Thyroid gland (tissue), 4 donors: Measurements from ENCODE around the gene GLYR1. TPM values are rescaled to one million over a fixed set of nuclear protein-coding genes. Genes with fewer than 3 reads are reported as not detected.

ENCODE experiments used
- DNase-seq, 2 donors: peaks; one replicate each; pipeline ENCODE4 v3.0.0-alpha.2; 2019
- H3K27ac ChIP-seq, 3 donors: fragments of 200-600 bp; sonication (generic); 1 replicate in 2 of 3; 2 replicates in 1 of 3; pipeline ENCODE4 v1.5.1; 2016 to 2019; ENCODE audit warnings: mild to moderate bottlenecking in 1 of 3, moderate library complexity in 1 of 3
- H3K27me3 ChIP-seq: fragments of 200-600 bp; sonication (generic); one replicate; pipeline ENCODE4 v1.5.1; 2019
- H3K36me3 ChIP-seq, 2 donors: fragments of 200-600 bp; sonication (generic); one replicate each; pipeline ENCODE4 v1.5.1; 2016 to 2019
- H3K4me1 ChIP-seq, 2 donors: fragments of 200-600 bp; sonication (generic); one replicate each; pipeline ENCODE4 v1.5.1; 2017 to 2019
- H3K4me3 ChIP-seq, 3 donors: fragments of 200-600 bp; sonication (generic); replicated peaks in 1 of 3; 1 replicate in 2 of 3; 2 replicates in 1 of 3; pipeline ENCODE4 v1.5.1; 2016; ENCODE audit warnings: mild to moderate bottlenecking in 1 of 3
- H3K9me3 ChIP-seq: fragments of 200-600 bp; sonication (generic); one replicate; pipeline ENCODE4 v1.5.1; 2017
- CTCF ChIP-seq, 6 experiments: fragments of 200-600 bp in 3 of 6; fragments of 450-650 bp in 3 of 6; sonication (generic) in 3 of 6; IDR thresholded peaks; one replicate each; pipeline ENCODE4 v1.5.1; 2016 to 2019; ENCODE audit warnings: antibody characterized with exemption in 6 of 6, mild to moderate bottlenecking in 2 of 6, inconsistent platforms in 1 of 6, moderate library complexity in 1 of 6
- POLR2A ChIP-seq, 2 donors: fragments of 450-650 bp; IDR thresholded peaks; one replicate each; pipeline ENCODE4 v1.6.1; 2017; ENCODE audit warnings: antibody characterized with exemption in 2 of 2, mild to moderate bottlenecking in 2 of 2, moderate library complexity in 1 of 2
- WGBS, 2 donors: methylation state at CpG; one replicate each; pipeline ENCODE4 v1.1.5; 2017; 5-methylcytosine and 5-hydroxymethylcytosine counted together
- intact Hi-C: fragments of 100-400 bp; cut with DNase I; formaldehyde crosslinking; loops from one replicate; pipeline ENCODE4 v1.15.1; 2023
- total RNA-seq, 4 donors: library from RNA; depleted of rRNA; stranded (reverse); fragments of >200 nt; gene quantifications; one replicate each; pipeline ENCODE4 v1.2.3, GENCODE V29; 2016

GLYR1 gene
- total RNA-seq, 4 donors from 2014 or later = 43.1 to 89.2 (median 75.5) TPM

DNA sequence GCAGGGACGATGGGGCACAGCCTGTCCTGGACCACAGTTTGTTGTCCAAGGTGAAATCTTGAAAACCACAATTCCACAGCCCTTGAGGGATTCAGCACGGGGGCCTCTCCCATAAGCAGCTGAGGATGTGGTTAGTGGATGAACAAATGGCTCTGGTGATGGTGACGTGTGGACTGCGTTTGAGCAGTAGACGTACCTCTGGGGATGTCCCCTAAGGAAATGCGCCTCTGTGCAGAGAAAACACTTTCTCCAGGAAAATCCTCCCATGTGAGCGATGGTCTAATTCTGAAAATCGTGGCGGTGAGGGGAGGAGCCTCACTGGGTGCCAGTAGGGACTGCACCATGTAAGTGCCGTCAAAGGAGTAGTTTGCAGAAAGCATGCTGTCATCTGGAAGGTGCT is 56.2 kb downstream of the GLYR1 start:
- 76 to 80% methylated on average over 10 of the region's 10 CpGs for WGBS, 2 donors
- DNase-seq = no peak
- intact Hi-C loops = no loop called here
- Histone ChIP-seq H3K36me3 (no peaks in the 10 kb centered on the region), H3K27ac (no peak overlapping the region), H3K9me3 (no peaks in the 10 kb centered on the region), H3K27me3 (no peaks in the 10 kb centered on the region), H3K4me3 (no peak overlapping the region), H3K4me1 (no peaks in the 10 kb centered on the region)
- TF ChIP-seq POLR2A (IDR thresholded peaks at IDR 0.05) = no peak
- no peak for TF ChIP-seq CTCF (IDR thresholded peaks at IDR 0.05)

GRCh38 chr16:4790261-4790660 is 56.8 kb downstream of the GLYR1 start:
- DNase-seq = no peak
- 69 to 77% methylated on average over 9 to 10 of the region's 10 CpGs for WGBS, 2 donors

DNA sequence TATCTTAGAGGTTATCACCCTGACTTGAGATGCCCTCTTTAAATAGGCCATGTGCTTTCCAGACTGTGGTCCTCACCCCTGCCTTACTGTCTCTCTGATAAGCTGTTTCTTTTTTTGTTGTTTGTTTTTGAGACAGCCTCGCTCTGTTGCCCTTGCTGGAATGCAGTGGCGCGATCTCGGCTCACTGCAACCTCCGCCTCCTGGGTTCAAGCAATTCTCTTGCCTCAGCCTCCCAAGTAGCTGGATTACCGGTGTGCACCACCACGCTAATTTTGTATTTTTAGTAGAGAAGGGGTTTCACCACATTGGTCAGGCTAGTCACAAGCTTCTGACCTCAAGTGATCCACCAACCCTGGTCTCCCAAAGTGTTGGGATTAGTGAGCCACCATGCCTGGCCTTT is 58.2 kb downstream of the GLYR1 start:
- 80 to 87% methylated on average over 7 of the region's 7 CpGs for WGBS, 2 donors
- no peak for DNase-seq
- intact Hi-C loops = no loop called here
- Histone ChIP-seq H3K27ac (no peak overlapping the region), H3K27me3 (no peaks in the 10 kb centered on the region), H3K4me1 (no peaks in the 10 kb centered on the region), H3K4me3 (no peak overlapping the region), H3K9me3 (no peaks in the 10 kb centered on the region), H3K36me3 (no peaks in the 10 kb centered on the region)
- TF ChIP-seq CTCF (IDR thresholded peaks at IDR 0.05) = no peak
- TF ChIP-seq POLR2A (IDR thresholded peaks at IDR 0.05) = no peak

More at GRCh38 chr16:4790261-4790660, 56.8 kb downstream of the GLYR1 start:
- intact Hi-C loops = no loop called here
- H3K27me3 ChIP-seq = no peaks in the 10 kb centered on the region
- no peaks in the 10 kb centered on the region for H3K36me3 ChIP-seq
- H3K4me1 ChIP-seq = no peaks in the 10 kb centered on the region
- TF ChIP-seq POLR2A (IDR thresholded peaks at IDR 0.05) (no peak), CTCF (IDR thresholded peaks at IDR 0.05) (no peak)
- no peak overlapping the region for H3K27ac ChIP-seq
- H3K4me3 ChIP-seq = no peak overlapping the region
- no peaks in the 10 kb centered on the region for H3K9me3 ChIP-seq

- Histone ChIP-seq H3K9me3 (no peaks in the 10 kb centered on the region), H3K27ac (no peak overlapping the region), H3K36me3 (no peaks in the 10 kb centered on the region), H3K27me3 (no peaks in the 10 kb centered on the region), H3K4me3 (no peak overlapping the region), H3K4me1 (no peaks in the 10 kb centered on the region)
- WGBS, 2 donors = 66 to 71% methylated on average over 8 to 9 of the region's 9 CpGs
- intact Hi-C loops = no loop called here
- no peak for TF ChIP-seq POLR2A (IDR thresholded peaks at IDR 0.05)
- TF ChIP-seq CTCF (IDR thresholded peaks at IDR 0.05) = no peak
- DNase-seq = no peak
Observed at GRCh38 chr16:4788489-4788889, 58.6 kb downstream of the GLYR1 start.

- intact Hi-C loops = no loop called here
- no peaks in the 10 kb centered on the region for H3K36me3 ChIP-seq
- DNase-seq = no peak
- H3K9me3 ChIP-seq = no peaks in the 10 kb centered on the region
- TF ChIP-seq CTCF (IDR thresholded peaks at IDR 0.05) (no peak), POLR2A (IDR thresholded peaks at IDR 0.05) (no peak)
- 74% methylated on average over 12 to 13 of the region's 14 CpGs for WGBS, 2 donors
- H3K27me3 ChIP-seq = no peaks in the 10 kb centered on the region
- no peak within 1 kb of the TSS for H3K4me3 ChIP-seq
- H3K27ac ChIP-seq = no peak within 1 kb of the TSS
- no peaks in the 10 kb centered on the region for H3K4me1 ChIP-seq
Observed at GRCh38 chr16:4787627-4788482, 59.2 kb downstream of the GLYR1 start, which contains the start of gene SEPTIN12. TSS of gene SEPTIN12 (minus strand) at chr16:4788345. CDS start at chr16:4787645, 700 bp downstream.
